Upper lobe of right lung (tissue), 1 donor: ENCODE results near the gene CCDC187. TPM values are rescaled to one million over a fixed set of nuclear protein-coding genes. Genes with fewer than 3 reads are reported as not detected.
A peak's percentile ranks its signal among the peaks of the same experiment; 100 is the strongest.

ENCODE experiments used
- ATAC-seq: fragments of 200-7000 bp; cut with Tn5 transposase; one replicate; pipeline ENCODE4 v1.9.1; 2020; ENCODE audit warnings: mild to moderate bottlenecking, moderate library complexity
- DNase-seq: peaks from one replicate; pipeline ENCODE4 v3.0.0-alpha.2; 2020
- H3K27ac ChIP-seq: fragments of 200-600 bp; one replicate; pipeline ENCODE4 v1.8.0; 2022
- H3K27me3 ChIP-seq: fragments of 200-600 bp; one replicate; pipeline ENCODE4 v1.8.0; 2022; ENCODE audit warnings: mild to moderate bottlenecking
- H3K36me3 ChIP-seq: fragments of 200-600 bp; one replicate; pipeline ENCODE4 v1.8.0; 2022
- H3K4me1 ChIP-seq: fragments of 200-600 bp; one replicate; pipeline ENCODE4 v1.8.0; 2022
- H3K4me3 ChIP-seq: fragments of 200-600 bp; one replicate; pipeline ENCODE4 v1.8.0; 2022; ENCODE audit warnings: mild to moderate bottlenecking
- H3K9me3 ChIP-seq: fragments of 200-600 bp; one replicate; pipeline ENCODE4 v1.8.0; 2022
- CTCF ChIP-seq: fragments of 200-600 bp; IDR thresholded peaks from one replicate; pipeline ENCODE4 v1.8.0; 2022; ENCODE audit warnings: antibody characterized with exemption
- intact Hi-C: fragments of 100-400 bp; cut with DNase I; formaldehyde crosslinking; loops from one replicate; pipeline ENCODE4 v1.11.0; 2022
- total RNA-seq: library from RNA; stranded (reverse); fragmentation: NEBNext Ultra II Directional; extraction: Animal tissue kit (Norgen Biotek cat#: 25700); gene quantifications from one replicate; pipeline ENCODE4 v1.2.1, GENCODE V29; 2021
- donor health status: DM: no; HTN: yes; CAD: no; lungs with severe emphysema.

Gene CCDC187
- total RNA-seq, 1 donor from 2014 or later: 0.09 TPM

- intact Hi-C loops: no loop called here
Observed at GRCh38 chr9:136220017-136220729, 83.7 kb downstream of the CCDC187 start.

GRCh38 chr9:136219276-136219675, 84.6 kb downstream of the CCDC187 start:
- DNase-seq (no peak), ATAC-seq (no peak)
- Histone ChIP-seq H3K36me3 (peaks cover 40% of the 10 kb centered on the region), H3K27me3 (no peaks in the 10 kb centered on the region), H3K27ac (no peak overlapping the region), H3K4me1 (no peaks in the 10 kb centered on the region), H3K9me3 (no peaks in the 10 kb centered on the region), H3K4me3 (no peak overlapping the region)
- no peak for TF ChIP-seq CTCF
- intact Hi-C loops: no loop called here

More at GRCh38 chr9:136220017-136220729, 83.7 kb downstream of the CCDC187 start:
- Histone ChIP-seq H3K36me3 (peaks cover 31% of the 10 kb centered on the region), H3K27me3 (no peaks in the 10 kb centered on the region), H3K27ac (no peak overlapping the region), H3K4me3 (no peak overlapping the region), H3K4me1 (no peaks in the 10 kb centered on the region), H3K9me3 (no peaks in the 10 kb centered on the region)
- ATAC-seq: no peak
- TF ChIP-seq CTCF: no peak
- DNase-seq: no peak

- H3K27me3 ChIP-seq: no peaks in the 10 kb centered on the region
- H3K4me1 ChIP-seq: no peaks in the 10 kb centered on the region
- no peak overlapping the region for H3K27ac ChIP-seq
- H3K36me3 ChIP-seq: peaks cover 43% of the 10 kb centered on the region
- DNase-seq (no peak), ATAC-seq (no peak)
- no peaks in the 10 kb centered on the region for H3K9me3 ChIP-seq
- no peak for TF ChIP-seq CTCF
- intact Hi-C loops: no loop called here
- H3K4me3 ChIP-seq: no peak overlapping the region
Observed at GRCh38 chr9:136218673-136219072, 85.2 kb downstream of the CCDC187 start.

GRCh38 chr9:136218271-136218670, 85.6 kb downstream of the CCDC187 start:
- Histone ChIP-seq H3K27me3 (no peaks in the 10 kb centered on the region), H3K36me3 (peaks cover 43% of the 10 kb centered on the region), H3K4me3 (no peak overlapping the region), H3K27ac (no peak overlapping the region), H3K9me3 (no peaks in the 10 kb centered on the region), H3K4me1 (no peaks in the 10 kb centered on the region)
- DNase-seq: no peak
- intact Hi-C loops: no loop called here
- no peak for ATAC-seq
- TF ChIP-seq CTCF: no peak

- Histone ChIP-seq H3K36me3 (peaks cover 35% of the 10 kb centered on the region), H3K27me3 (no peaks in the 10 kb centered on the region), H3K4me3 (no peak overlapping the region), H3K4me1 (no peaks in the 10 kb centered on the region), H3K9me3 (no peaks in the 10 kb centered on the region), H3K27ac (no peak overlapping the region)
- intact Hi-C loops: no loop called here
- TF ChIP-seq CTCF: no peak
- ATAC-seq: peak; percentile 8
- no peak for DNase-seq
Observed at GRCh38 chr9:136216541-136217244, 87.2 kb downstream of the CCDC187 start.
